Uterus (tissue), 2 donors: ENCODE measurements around the gene CD8B2.

Experiments
- CTCF ChIP-seq, 4 experiments: fragments of 200-600 bp in 2 of 4; fragments of 450-650 bp in 2 of 4; sonication (generic) in 2 of 4; IDR thresholded peaks; one replicate each; pipeline ENCODE4 v1.5.1; 2016 to 2019; ENCODE audit warnings: antibody characterized with exemption in 4 of 4, mild to moderate bottlenecking in 2 of 4, moderate library complexity in 1 of 4
- POLR2A ChIP-seq, 2 donors: fragments of 450-650 bp; IDR thresholded peaks; one replicate each; pipeline ENCODE4 v1.6.1; 2016; ENCODE audit warnings: antibody characterized with exemption in 2 of 2, mild to moderate bottlenecking in 1 of 2, moderate library complexity in 1 of 2

GRCh38 chr2:106519767-106520166 lies 32.6 kb downstream of the CD8B2 start:
- TF ChIP-seq POLR2A (IDR thresholded peaks at IDR 0.05) (no peak), CTCF (IDR thresholded peaks at IDR 0.05) (no peak)
